ENCODE results near the gene UBE2O. TPM values are rescaled to one million over a fixed set of nuclear protein-coding genes. Genes with fewer than 3 reads are reported as not detected.

Gene UBE2O
- polyA plus RNA-seq, 1 of the 3 experiments (the other 2 are of a cell fraction), result 25.4 TPM

DNA sequence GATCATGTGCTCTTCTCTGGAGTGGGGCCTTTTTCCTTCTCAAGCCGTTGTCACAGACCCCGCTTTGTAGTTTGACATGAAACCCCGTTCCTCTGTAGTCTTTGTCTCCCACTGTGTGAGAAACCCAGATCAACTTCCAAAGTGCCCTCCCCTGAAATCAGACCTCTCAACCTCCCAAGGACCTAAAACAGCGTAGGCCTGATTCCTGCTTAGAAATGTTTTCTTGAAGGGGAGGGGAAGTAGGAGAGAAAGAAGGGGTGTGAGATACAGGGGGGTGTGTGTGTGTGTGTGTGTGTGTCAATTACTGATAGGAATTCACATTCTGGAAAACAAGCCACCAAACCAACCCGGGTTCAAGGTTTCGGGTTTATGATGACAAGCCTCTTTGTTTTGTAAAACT lies 1.4 kb downstream of the UBE2O start (continued):
- no peak for TF ChIP-seq FOXJ3 (CRISPR knock-in tag; IDR thresholded peaks at IDR 0.05)
- no peak for TF ChIP-seq RCOR1 (IDR thresholded peaks at IDR 0.05; ENCODE audit: low read length)
- TF ChIP-seq FOSL2 (IDR thresholded peaks at IDR 0.05; ENCODE audit: borderline replicate concordance, low read depth), result no peak
- no peak for TF ChIP-seq GABPA (IDR thresholded peaks at IDR 0.05; ENCODE audit: low read depth)

DNA sequence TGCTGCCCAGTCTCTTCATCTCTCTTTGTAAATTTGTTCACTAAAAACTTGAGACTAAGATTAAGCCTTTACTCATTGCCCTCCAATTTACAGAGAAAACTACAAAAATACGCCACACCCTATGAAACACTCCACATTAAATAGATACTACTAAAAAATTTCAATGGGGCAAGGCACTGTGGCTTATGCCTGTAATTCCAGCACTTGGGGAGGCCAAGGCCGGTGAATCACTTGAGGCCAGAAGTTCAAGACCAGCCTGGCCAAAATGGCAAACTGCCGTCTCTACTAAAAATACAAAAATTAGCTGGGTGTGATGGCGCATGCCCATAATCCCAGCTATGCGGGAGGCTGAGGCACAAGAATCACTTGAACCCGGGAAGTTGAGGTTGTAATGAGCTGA lies 3.8 kb downstream of the UBE2O start:
- TF ChIP-seq FOXJ3 (CRISPR knock-in tag; IDR thresholded peaks at IDR 0.05), result no peak
- no peak for TF ChIP-seq EP300 (IDR thresholded peaks at IDR 0.05; ENCODE audit: borderline replicate concordance in 1 of 2, low read depth in 1 of 2, low read length in 1 of 2)
- TF ChIP-seq RAD21 (IDR thresholded peaks at IDR 0.05; ENCODE audit: low read length), result no peak
- TF ChIP-seq CHD2 (IDR thresholded peaks at IDR 0.05; ENCODE audit: low read length, partially characterized antibody), result no peak
- TF ChIP-seq SMC3 (IDR thresholded peaks at IDR 0.05; ENCODE audit: low read depth, low read length), result no peak
- TF ChIP-seq GABPA (IDR thresholded peaks at IDR 0.05; ENCODE audit: low read depth), result no peak
- TF ChIP-seq, protein P1, sequence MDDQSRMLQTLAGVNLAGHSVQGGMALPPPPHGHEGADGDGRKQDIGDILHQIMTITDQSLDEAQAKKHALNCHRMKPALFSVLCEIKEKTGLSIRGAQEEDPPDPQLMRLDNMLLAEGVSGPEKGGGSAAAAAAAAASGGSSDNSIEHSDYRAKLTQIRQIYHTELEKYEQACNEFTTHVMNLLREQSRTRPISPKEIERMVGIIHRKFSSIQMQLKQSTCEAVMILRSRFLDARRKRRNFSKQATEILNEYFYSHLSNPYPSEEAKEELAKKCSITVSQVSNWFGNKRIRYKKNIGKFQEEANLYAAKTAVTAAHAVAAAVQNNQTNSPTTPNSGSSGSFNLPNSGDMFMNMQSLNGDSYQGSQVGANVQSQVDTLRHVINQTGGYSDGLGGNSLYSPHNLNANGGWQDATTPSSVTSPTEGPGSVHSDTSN (IDR thresholded peaks at IDR 0.05), result no peak
- no peak for TF ChIP-seq YY1 (IDR thresholded peaks at IDR 0.05; ENCODE audit: low read depth)
- TF ChIP-seq, protein P2, sequence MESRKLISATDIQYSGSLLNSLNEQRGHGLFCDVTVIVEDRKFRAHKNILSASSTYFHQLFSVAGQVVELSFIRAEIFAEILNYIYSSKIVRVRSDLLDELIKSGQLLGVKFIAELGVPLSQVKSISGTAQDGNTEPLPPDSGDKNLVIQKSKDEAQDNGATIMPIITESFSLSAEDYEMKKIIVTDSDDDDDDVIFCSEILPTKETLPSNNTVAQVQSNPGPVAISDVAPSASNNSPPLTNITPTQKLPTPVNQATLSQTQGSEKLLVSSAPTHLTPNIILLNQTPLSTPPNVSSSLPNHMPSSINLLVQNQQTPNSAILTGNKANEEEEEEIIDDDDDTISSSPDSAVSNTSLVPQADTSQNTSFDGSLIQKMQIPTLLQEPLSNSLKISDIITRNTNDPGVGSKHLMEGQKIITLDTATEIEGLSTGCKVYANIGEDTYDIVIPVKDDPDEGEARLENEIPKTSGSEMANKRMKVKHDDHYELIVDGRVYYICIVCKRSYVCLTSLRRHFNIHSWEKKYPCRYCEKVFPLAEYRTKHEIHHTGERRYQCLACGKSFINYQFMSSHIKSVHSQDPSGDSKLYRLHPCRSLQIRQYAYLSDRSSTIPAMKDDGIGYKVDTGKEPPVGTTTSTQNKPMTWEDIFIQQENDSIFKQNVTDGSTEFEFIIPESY (IDR thresholded peaks at IDR 0.05; ENCODE audit: borderline replicate concordance, low read depth), result no peak
- TF ChIP-seq, protein P3, sequence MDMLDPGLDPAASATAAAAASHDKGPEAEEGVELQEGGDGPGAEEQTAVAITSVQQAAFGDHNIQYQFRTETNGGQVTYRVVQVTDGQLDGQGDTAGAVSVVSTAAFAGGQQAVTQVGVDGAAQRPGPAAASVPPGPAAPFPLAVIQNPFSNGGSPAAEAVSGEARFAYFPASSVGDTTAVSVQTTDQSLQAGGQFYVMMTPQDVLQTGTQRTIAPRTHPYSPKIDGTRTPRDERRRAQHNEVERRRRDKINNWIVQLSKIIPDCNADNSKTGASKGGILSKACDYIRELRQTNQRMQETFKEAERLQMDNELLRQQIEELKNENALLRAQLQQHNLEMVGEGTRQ (IDR thresholded peaks at IDR 0.05; ENCODE audit: borderline replicate concordance, low read depth, low read length), result no peak
- no peak for TF ChIP-seq POLR2AphosphoS5 (IDR thresholded peaks at IDR 0.05; ENCODE audit: low read depth, low read length)
- no peak for TF ChIP-seq NFIC (IDR thresholded peaks at IDR 0.05; ENCODE audit: borderline replicate concordance)
- H4K20me1 ChIP-seq (ENCODE audit: insufficient read depth), result peaks cover 81% of the 10 kb centered on the region
- no peak overlapping the region for H3K4me2 ChIP-seq
- peaks cover 81% of the 10 kb centered on the region for H3K79me2 ChIP-seq (ENCODE audit: insufficient read depth)
- ChIA-PET POLR2A (interaction anchor here (0.9 to 2.3 kb wide), 2 partner anchors 32 to 34 kb away, joined by 4 to 7 read pairs; no protein-coding TSS in a partner anchor), CTCF (interaction anchor here (0.7 to 56.8 kb wide), 15 partner anchors 10 to 145 kb away, joined by 3 to 1687 read pairs (median 6); partner anchors contain the start of genes AANAT, RHBDF2 and SPHK1)
- no peak overlapping the region for H3K4me3 ChIP-seq (ENCODE audit: low read depth in 2 of 2, low read length in 1 of 2)
- peaks cover 32% of the 10 kb centered on the region for H3F3A ChIP-seq (replicated peaks; ENCODE audit: insufficient read depth)
- H3K9me2 ChIP-seq, result no peaks in the 10 kb centered on the region
- no peak overlapping the region for H3K9ac ChIP-seq
- H3K9me3 ChIP-seq, result no peaks in the 10 kb centered on the region
- H2AFZ ChIP-seq (ENCODE audit: low read depth), result no peak overlapping the region
- no peak for DNase-seq
- peaks cover 42 to 45% of the 10 kb centered on the region in 2 experiments for H3K4me1 ChIP-seq (ENCODE audit: control insufficient read depth in 1 of 2, insufficient read depth in 2 of 2, low read depth in 1 of 2, low read length in 1 of 2)
- no peak overlapping the region for H3K27ac ChIP-seq (ENCODE audit: low read depth in 2 of 2, low read length in 1 of 2)
- WGBS (ENCODE audit: low lambda C conversion rate), result 95% methylated on average over 6 of the region's 6 CpGs
- H3K27me3 ChIP-seq (ENCODE audit: insufficient read depth), result no peaks in the 10 kb centered on the region
- H3K36me3 ChIP-seq (replicated peaks in 1 of 2; ENCODE audit: control insufficient read depth in 1 of 2, insufficient read depth in 2 of 2, low read length in 1 of 2), result no peaks in the 10 kb centered on the region

Data from SK-N-SH (cell line).